Stimulated activated naive B cell treated with anti-CD40 and anti-IgM and Interleukin-4, amounts not matched to agents 10 μg/mL and 1 μg/mL and 100 μg/mL, for 72 hours (primary cell): ENCODE results near the gene ELF2.
"Not testable (repeated sequence)": the region's sequence is repeated elsewhere in the genome, so short reads cannot be mapped to it uniquely, and the experiment has no call there.

ENCODE experiments used
- ATAC-seq, 2 donors: fragments of 150-1000 bp; cut with Tn5 transposase; replicated peaks; 2 replicates each; pipeline ENCODE4 v1.10.0; 2021; ENCODE audit warnings: moderate library complexity in 1 of 2
- DNase-seq: peaks from one replicate; pipeline ENCODE4 v3.0.0; 2021
- H3K27ac Mint-ChIP-seq: one replicate; pipeline ENCODE4 v1.8.0; 2022; ENCODE audit warnings: mild to moderate bottlenecking, mixed read lengths
- H3K27me3 Mint-ChIP-seq, 2 donors: one replicate each; pipeline ENCODE4 v1.8.0; 2022; ENCODE audit warnings: mixed read lengths in 2 of 2
- H3K36me3 Mint-ChIP-seq, 2 donors: one replicate each; pipeline ENCODE4 v1.8.0; 2022; ENCODE audit warnings: mixed read lengths in 2 of 2, mild to moderate bottlenecking in 1 of 2
- H3K4me1 Mint-ChIP-seq, 2 donors: one replicate each; pipeline ENCODE4 v1.8.0; 2022; ENCODE audit warnings: mixed read lengths in 2 of 2, mild to moderate bottlenecking in 1 of 2
- H3K4me3 Mint-ChIP-seq, 2 donors: one replicate each; pipeline ENCODE4 v1.8.0; 2022; ENCODE audit warnings: mild to moderate bottlenecking in 2 of 2, mixed read lengths in 2 of 2, moderate library complexity in 1 of 2
- H3K9me3 Mint-ChIP-seq, 2 donors: one replicate each; pipeline ENCODE4 v1.8.0; 2022; ENCODE audit warnings: mixed read lengths in 2 of 2, mild to moderate bottlenecking in 1 of 2

The ELF2 gene

GRCh38 chr4:139024686-139025085 lies 152.3 kb downstream of the ELF2 start:
- H3K4me3 Mint-ChIP-seq = no peak overlapping the region
- H3K27ac Mint-ChIP-seq = no peak overlapping the region
- peaks cover 7 to 8% of the 10 kb centered on the region in 2 donors for H3K4me1 Mint-ChIP-seq
- no peaks in the 10 kb centered on the region for H3K9me3 Mint-ChIP-seq
- H3K36me3 Mint-ChIP-seq = peaks cover 16 to 37% of the 10 kb centered on the region in 2 donors
- ATAC-seq (no peak), DNase-seq (no peak)
- H3K27me3 Mint-ChIP-seq = no peaks in the 10 kb centered on the region

- ATAC-seq = no peak
- peaks cover 15 to 18% of the 10 kb centered on the region in 2 donors for H3K4me1 Mint-ChIP-seq
- no peaks in the 10 kb centered on the region for H3K9me3 Mint-ChIP-seq
- peaks cover 21 to 33% of the 10 kb centered on the region in 2 donors for H3K36me3 Mint-ChIP-seq
- H3K27me3 Mint-ChIP-seq = no peaks in the 10 kb centered on the region
- DNase-seq = no peak
- no peak overlapping the region for H3K4me3 Mint-ChIP-seq
- no peak overlapping the region for H3K27ac Mint-ChIP-seq
Measured at GRCh38 chr4:139022835-139023234, 154.2 kb downstream of the ELF2 start.

GRCh38 chr4:139021071-139021470 lies 155.9 kb downstream of the ELF2 start:
- H3K36me3 Mint-ChIP-seq = peaks cover 21 to 33% of the 10 kb centered on the region in 2 donors
- H3K4me3 Mint-ChIP-seq, H3K27ac Mint-ChIP-seq, H3K9me3 Mint-ChIP-seq, ATAC-seq, DNase-seq, H3K27me3 Mint-ChIP-seq: not testable (repeated sequence)
- H3K4me1 Mint-ChIP-seq = peaks cover 15 to 18% of the 10 kb centered on the region in 2 donors

GRCh38 chr4:139020384-139020783 lies 156.6 kb downstream of the ELF2 start:
- no peak overlapping the region for H3K27ac Mint-ChIP-seq

GRCh38 chr4:139018971-139019758 lies 157.9 kb downstream of the ELF2 start:
- Mint-ChIP-seq H3K27ac (no peak overlapping the region), H3K4me3 (no peak overlapping the region), H3K36me3 (peaks cover 19 to 24% of the 10 kb centered on the region in 2 donors), H3K4me1 (peaks cover 19 to 30% of the 10 kb centered on the region in 2 donors), H3K9me3 (no peaks in the 10 kb centered on the region), H3K27me3 (no peaks in the 10 kb centered on the region)
- DNase-seq = no peak
- ATAC-seq = no peak

More at GRCh38 chr4:139020384-139020783, 156.6 kb downstream of the ELF2 start:
- H3K4me1 Mint-ChIP-seq = peaks cover 15 to 18% of the 10 kb centered on the region in 2 donors
- H3K4me3 Mint-ChIP-seq = no peak overlapping the region
- DNase-seq = no peak
- no peaks in the 10 kb centered on the region for H3K27me3 Mint-ChIP-seq
- H3K9me3 Mint-ChIP-seq = no peaks in the 10 kb centered on the region
- ATAC-seq = no peak
- peaks cover 21 to 33% of the 10 kb centered on the region in 2 donors for H3K36me3 Mint-ChIP-seq

GRCh38 chr4:139018501-139018900 lies 158.5 kb downstream of the ELF2 start:
- no peak for ATAC-seq
- Mint-ChIP-seq H3K4me3 (peak overlapping the region in 1 of 2 donors; percentile 10), H3K36me3 (peaks cover 16 to 24% of the 10 kb centered on the region in 2 donors)

GRCh38 chr4:139017861-139018260 lies 159.2 kb downstream of the ELF2 start:
- no peak for ATAC-seq
- H3K27ac Mint-ChIP-seq = no peak overlapping the region
- H3K36me3 Mint-ChIP-seq = peaks cover 15 to 20% of the 10 kb centered on the region in 2 donors
- H3K27me3 Mint-ChIP-seq = no peaks in the 10 kb centered on the region
- no peak for DNase-seq
- no peak overlapping the region for H3K4me3 Mint-ChIP-seq
- H3K9me3 Mint-ChIP-seq = no peaks in the 10 kb centered on the region
- peaks cover 22 to 34% of the 10 kb centered on the region in 2 donors for H3K4me1 Mint-ChIP-seq

More at GRCh38 chr4:139018501-139018900, 158.5 kb downstream of the ELF2 start:
- Mint-ChIP-seq H3K27me3 (no peaks in the 10 kb centered on the region), H3K4me1 (peaks cover 22 to 34% of the 10 kb centered on the region in 2 donors), H3K27ac (no peak overlapping the region), H3K9me3 (no peaks in the 10 kb centered on the region)
- no peak for DNase-seq

GRCh38 chr4:139015948-139016471 lies 161.0 kb downstream of the ELF2 start:
- Mint-ChIP-seq H3K27ac (peak overlapping the region; percentile 99), H3K27me3 (no peaks in the 10 kb centered on the region), H3K4me1 (peaks cover 22 to 34% of the 10 kb centered on the region in 2 donors), H3K9me3 (no peaks in the 10 kb centered on the region), H3K4me3 (peak overlapping the region; percentile 87 to 89), H3K36me3 (peaks cover 10 to 17% of the 10 kb centered on the region in 2 donors)
- no peak for DNase-seq
- peak; percentile 29 to 38 for ATAC-seq

- Mint-ChIP-seq H3K27ac (peak within 1 kb of the TSS; percentile 99), H3K4me3 (peak within 1 kb of the TSS; percentile 87 to 89), H3K27me3 (no peaks in the 10 kb centered on the region), H3K9me3 (no peaks in the 10 kb centered on the region), H3K4me1 (peaks cover 22 to 30% of the 10 kb centered on the region in 2 donors), H3K36me3 (peaks cover 9 to 14% of the 10 kb centered on the region in 2 donors)
- DNase-seq (peak; percentile 96), ATAC-seq (peak; percentile 95 to 96)
Measured at GRCh38 chr4:139015269-139015947, 161.6 kb downstream of the ELF2 start, which contains the start of gene NOCT. NOCT (plus strand) TSS chr4:139015781; CDS start chr4:139015982, 201 bp downstream.

GRCh38 chr4:139014371-139015268 lies 162.4 kb downstream of the ELF2 start:
- no peaks in the 10 kb centered on the region for H3K27me3 Mint-ChIP-seq
- no peaks in the 10 kb centered on the region for H3K9me3 Mint-ChIP-seq
- peak overlapping the region; percentile 87 to 89 for H3K4me3 Mint-ChIP-seq
- peaks cover 6% of the 10 kb centered on the region in 2 donors for H3K36me3 Mint-ChIP-seq
- DNase-seq (no peak), ATAC-seq (peak; percentile 8 to 20)
- H3K4me1 Mint-ChIP-seq = peaks cover 19 to 25% of the 10 kb centered on the region in 2 donors
- peak overlapping the region; percentile 99 for H3K27ac Mint-ChIP-seq

- peaks cover 11 to 16% of the 10 kb centered on the region in 2 donors for H3K4me1 Mint-ChIP-seq
- H3K9me3 Mint-ChIP-seq = peaks cover 0 to 3% of the 10 kb centered on the region in 2 donors
- no peaks in the 10 kb centered on the region for H3K27me3 Mint-ChIP-seq
- H3K4me3 Mint-ChIP-seq = no peak overlapping the region
- H3K27ac Mint-ChIP-seq = no peak overlapping the region
- ATAC-seq (no peak), DNase-seq (no peak)
- peaks cover 0 to 4% of the 10 kb centered on the region in 2 donors for H3K36me3 Mint-ChIP-seq
Measured at GRCh38 chr4:139011225-139011950, 165.6 kb downstream of the ELF2 start.

GRCh38 chr4:139009702-139010101 lies 167.3 kb downstream of the ELF2 start:
- no peak for ATAC-seq

GRCh38 chr4:139008278-139008677 lies 168.7 kb downstream of the ELF2 start:
- not testable (repeated sequence) for H3K36me3 Mint-ChIP-seq, H3K27ac Mint-ChIP-seq, ATAC-seq, DNase-seq, H3K4me1 Mint-ChIP-seq, H3K9me3 Mint-ChIP-seq, H3K27me3 Mint-ChIP-seq, H3K4me3 Mint-ChIP-seq

More at GRCh38 chr4:139009702-139010101, 167.3 kb downstream of the ELF2 start:
- H3K27ac Mint-ChIP-seq = no peak overlapping the region
- peaks cover 0 to 3% of the 10 kb centered on the region in 2 donors for H3K9me3 Mint-ChIP-seq
- DNase-seq = no peak
- H3K27me3 Mint-ChIP-seq = no peaks in the 10 kb centered on the region
- peaks cover 6 to 9% of the 10 kb centered on the region in 2 donors for H3K4me1 Mint-ChIP-seq
- peaks cover 0 to 4% of the 10 kb centered on the region in 2 donors for H3K36me3 Mint-ChIP-seq
- no peak overlapping the region for H3K4me3 Mint-ChIP-seq
